Fibroblast of lung (primary cell): Measurements from ENCODE around the gene COX7B.

Experiments used
- EZH2 ChIP-seq: IDR thresholded peaks from 2 replicates; pipeline ENCODE4 v1.5.1; 2012; ENCODE audit warnings: low read length, control low read depth, mild to moderate bottlenecking; ENCODE audit errors: missing control alignments
- TF ChIP-seq, protein P1 (sequence below), 2 donors: IDR thresholded peaks in 1 of 2; conservative IDR thresholded peaks in 1 of 2; 1 replicate in 1 of 2; 2 replicates in 1 of 2; pipeline ENCODE4 v1.5.1; 2011 to 2012; ENCODE audit warnings: low read length in 2 of 2, control low read depth in 1 of 2, inconsistent platforms in 1 of 2, low read depth in 1 of 2, mild to moderate bottlenecking in 1 of 2

DNA sequence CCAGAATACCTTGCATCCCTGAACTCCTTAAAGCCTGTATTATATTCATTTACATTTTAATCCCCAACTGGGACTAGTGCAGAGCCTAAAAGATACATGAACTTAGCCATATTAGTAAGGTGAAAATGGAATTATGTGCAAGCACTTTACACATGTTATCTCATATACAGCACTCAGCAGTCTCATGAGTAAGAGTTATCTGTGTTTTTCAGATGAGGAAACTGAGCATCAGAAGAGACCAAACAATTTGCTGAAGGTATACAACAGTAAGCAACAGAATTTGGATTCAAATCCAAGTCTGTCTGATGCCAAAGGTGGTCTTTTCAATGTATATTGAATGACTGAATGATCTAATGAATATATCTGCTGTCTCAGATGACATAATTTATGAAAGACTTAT is 23.5 kb downstream of the COX7B start:
- TF ChIP-seq, protein P1, sequence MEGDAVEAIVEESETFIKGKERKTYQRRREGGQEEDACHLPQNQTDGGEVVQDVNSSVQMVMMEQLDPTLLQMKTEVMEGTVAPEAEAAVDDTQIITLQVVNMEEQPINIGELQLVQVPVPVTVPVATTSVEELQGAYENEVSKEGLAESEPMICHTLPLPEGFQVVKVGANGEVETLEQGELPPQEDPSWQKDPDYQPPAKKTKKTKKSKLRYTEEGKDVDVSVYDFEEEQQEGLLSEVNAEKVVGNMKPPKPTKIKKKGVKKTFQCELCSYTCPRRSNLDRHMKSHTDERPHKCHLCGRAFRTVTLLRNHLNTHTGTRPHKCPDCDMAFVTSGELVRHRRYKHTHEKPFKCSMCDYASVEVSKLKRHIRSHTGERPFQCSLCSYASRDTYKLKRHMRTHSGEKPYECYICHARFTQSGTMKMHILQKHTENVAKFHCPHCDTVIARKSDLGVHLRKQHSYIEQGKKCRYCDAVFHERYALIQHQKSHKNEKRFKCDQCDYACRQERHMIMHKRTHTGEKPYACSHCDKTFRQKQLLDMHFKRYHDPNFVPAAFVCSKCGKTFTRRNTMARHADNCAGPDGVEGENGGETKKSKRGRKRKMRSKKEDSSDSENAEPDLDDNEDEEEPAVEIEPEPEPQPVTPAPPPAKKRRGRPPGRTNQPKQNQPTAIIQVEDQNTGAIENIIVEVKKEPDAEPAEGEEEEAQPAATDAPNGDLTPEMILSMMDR (conservative IDR thresholded peaks at IDR 0.05 in 1 of 2, IDR thresholded peaks at IDR 0.05 in 1 of 2; ENCODE audit: low read depth in 1 of 2, low read length in 2 of 2) = no peak
- no peak for TF ChIP-seq EZH2
